T-helper 22 cell (primary cell): Measurements from ENCODE around the gene TFDP2.
"Not testable (repeated sequence)": the region's sequence is repeated elsewhere in the genome, so short reads cannot be mapped to it uniquely, and the experiment has no call there.

ENCODE experiments used
- DNase-seq: peaks from one replicate; pipeline ENCODE4 v3.0.0-alpha.2; 2020; ENCODE audit warnings: low read depth

The TFDP2 gene

GRCh38 chr3:142148792-142149672, at the start of gene TFDP2:
TSS of gene TFDP2 (minus strand) at chr3:142149544. CDS start at chr3:142101749, 47,795 bp downstream.
- DNase-seq, result peak; percentile 68

- DNase-seq, result no peak
Measured at GRCh38 chr3:142188846-142189245, 39.5 kb upstream of the TFDP2 start.

GRCh38 chr3:142180761-142181362, 31.5 kb upstream of the TFDP2 start:
- DNase-seq, result no peak

- no peak for DNase-seq
Measured at GRCh38 chr3:142175478-142175877, 26.1 kb upstream of the TFDP2 start.

GRCh38 chr3:142174559-142174958, 25.2 kb upstream of the TFDP2 start:
- DNase-seq, result no peak

- DNase-seq, result no peak
Measured at GRCh38 chr3:142168514-142168913, 19.2 kb upstream of the TFDP2 start.

GRCh38 chr3:142165194-142165593, 15.8 kb upstream of the TFDP2 start:
- DNase-seq, result no peak

GRCh38 chr3:142159083-142159740, 9.9 kb upstream of the TFDP2 start:
- no peak for DNase-seq

- DNase-seq, result no peak
Measured at GRCh38 chr3:142154186-142154585, 4.8 kb upstream of the TFDP2 start.

GRCh38 chr3:142152384-142152783, 3.0 kb upstream of the TFDP2 start:
- DNase-seq, result no peak

GRCh38 chr3:142151828-142152227, 2.5 kb upstream of the TFDP2 start:
- no peak for DNase-seq

- DNase-seq, result no peak
Measured at GRCh38 chr3:142151240-142151639, 1.9 kb upstream of the TFDP2 start.

- DNase-seq, result no peak
Measured at GRCh38 chr3:142150271-142150670, 927 bp upstream of the TFDP2 start.

- DNase-seq, result no peak
Measured at GRCh38 chr3:142149673-142149992, 289 bp upstream of the TFDP2 start.

GRCh38 chr3:142148044-142148791, 1.1 kb downstream of the TFDP2 start:
- no peak for DNase-seq

GRCh38 chr3:142144587-142144986, 4.8 kb downstream of the TFDP2 start:
- not testable (repeated sequence) for DNase-seq

- DNase-seq, result not testable (repeated sequence)
Measured at GRCh38 chr3:142140608-142141285, 8.6 kb downstream of the TFDP2 start.

- DNase-seq, result not testable (repeated sequence)
Measured at GRCh38 chr3:142137089-142137488, 12.3 kb downstream of the TFDP2 start.

GRCh38 chr3:142134799-142135325, 14.5 kb downstream of the TFDP2 start:
- no peak for DNase-seq

GRCh38 chr3:142129516-142130171, 19.7 kb downstream of the TFDP2 start:
- no peak for DNase-seq
